Esophagus squamous epithelium (tissue), 5 donors: ENCODE results near the gene ANKRD11. TPM values are rescaled to one million over a fixed set of nuclear protein-coding genes. Genes with fewer than 3 reads are reported as not detected.
"Not testable (repeated sequence)": the region's sequence is repeated elsewhere in the genome, so short reads cannot be mapped to it uniquely, and the experiment has no call there.

Source experiments
- DNase-seq: peaks from one replicate; lab custom pipeline; 2025; lab: John Stamatoyannopoulos, UW
- H3K27ac ChIP-seq, 4 donors: fragments of 200-600 bp; sonication (generic); one replicate each; pipeline ENCODE4 v1.5.1; 2016 to 2019; ENCODE audit warnings: mild to moderate bottlenecking in 1 of 4
- H3K27me3 ChIP-seq, 4 donors: fragments of 200-600 bp; sonication (generic); 1 replicate in 3 of 4; 2 replicates in 1 of 4; pipeline versions ENCODE4 v1.5.1 to v1.6.0; 2017 to 2021; ENCODE audit warnings: antibody characterized with exemption in 1 of 4
- H3K36me3 ChIP-seq, 3 donors: fragments of 200-600 bp; sonication (generic); one replicate each; pipeline ENCODE4 v1.5.1; 2016 to 2019
- H3K4me1 ChIP-seq, 3 donors: fragments of 200-600 bp; sonication (generic); one replicate each; pipeline ENCODE4 v1.5.1; 2017 to 2019
- H3K4me3 ChIP-seq, 4 donors: fragments of 200-600 bp; sonication (generic); 1 replicate in 3 of 4; 2 replicates in 1 of 4; pipeline ENCODE4 v1.5.1; 2016 to 2019; ENCODE audit warnings: mild to moderate bottlenecking in 2 of 4, moderate library complexity in 1 of 4
- H3K9me3 ChIP-seq, 3 donors: fragments of 200-600 bp; sonication (generic); one replicate each; pipeline ENCODE4 v1.5.1; 2016 to 2019
- POLR2A ChIP-seq, 4 donors: fragments of 450-650 bp; IDR thresholded peaks; one replicate each; pipeline ENCODE4 v1.6.1; 2017; ENCODE audit warnings: antibody characterized with exemption in 4 of 4, mild to moderate bottlenecking in 4 of 4, moderate library complexity in 3 of 4
- WGBS, 2 donors: methylation state at CpG; one replicate each; pipeline ENCODE4 v1.1.5; 2018; 5-methylcytosine and 5-hydroxymethylcytosine counted together
- intact Hi-C: fragments of 100-400 bp; cut with DNase I; formaldehyde crosslinking; loops from one replicate; pipeline ENCODE4 v1.15.0; 2022
- total RNA-seq, 4 donors: library from RNA; depleted of rRNA; stranded (reverse); fragments of >200 nt; gene quantifications; one replicate each; pipeline ENCODE4 v1.1.0, GENCODE V29; 2016
- TF ChIP-seq, protein P1 (sequence below), 6 experiments: fragments of 450-650 bp in 4 of 6; fragments of 200-600 bp in 2 of 6; sonication (generic) in 2 of 6; IDR thresholded peaks; one replicate each; pipeline ENCODE4 v1.5.1; 2016 to 2019; ENCODE audit warnings: antibody characterized with exemption in 6 of 6, mild to moderate bottlenecking in 4 of 6, moderate library complexity in 4 of 6
- donor health status: DM: yes; HTN: yes; CAD: no.

Gene ANKRD11
- total RNA-seq, 4 donors from 2014 or later = 51.0 to 72.7 (median 66.9) TPM

DNA sequence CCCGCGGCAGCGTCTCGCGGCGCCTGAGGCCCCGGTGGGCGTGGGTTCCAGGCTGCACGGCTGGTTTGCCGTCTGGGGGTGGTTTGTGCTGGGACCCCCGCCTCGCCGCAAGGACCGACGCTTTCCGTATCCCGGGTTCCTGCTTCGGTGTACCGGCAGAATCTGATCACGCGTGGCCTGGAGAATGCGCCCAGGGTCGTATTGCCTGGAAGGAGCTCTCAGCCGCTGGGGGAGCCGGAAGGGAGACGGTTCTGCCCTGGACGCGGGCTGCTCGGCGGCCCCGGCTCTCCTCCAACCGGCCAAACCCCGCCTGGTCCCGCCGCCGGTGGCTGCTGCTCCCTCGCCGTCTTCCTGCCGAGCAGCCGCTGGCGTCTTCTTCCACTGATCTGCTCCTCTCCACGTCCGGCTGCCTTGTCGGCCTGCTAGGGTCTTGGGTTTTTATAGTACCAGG is 233.1 kb downstream of the ANKRD11 start:
- Histone ChIP-seq H3K27ac (peak overlapping the region in 1 of 4 donors; percentile 29), H3K36me3 (no peaks in the 10 kb centered on the region), H3K9me3 (no peaks in the 10 kb centered on the region), H3K4me3 (peak overlapping the region; percentile 25 to 70 (median 41)), H3K27me3 (peaks cover 0 to 25% (median 0%) of the 10 kb centered on the region in 4 donors), H3K4me1 (peaks cover 12 to 18% (median 12%) of the 10 kb centered on the region in 3 donors)
- 0% methylated on average over 4 of the region's 44 CpGs; no CpG with 5 or more reads in 1 of the 2 donors for WGBS, 2 donors
- no peak for DNase-seq
- intact Hi-C loops = no loop called here
- TF ChIP-seq POLR2A (IDR thresholded peaks at IDR 0.05) = no peak
- TF ChIP-seq, protein P1, sequence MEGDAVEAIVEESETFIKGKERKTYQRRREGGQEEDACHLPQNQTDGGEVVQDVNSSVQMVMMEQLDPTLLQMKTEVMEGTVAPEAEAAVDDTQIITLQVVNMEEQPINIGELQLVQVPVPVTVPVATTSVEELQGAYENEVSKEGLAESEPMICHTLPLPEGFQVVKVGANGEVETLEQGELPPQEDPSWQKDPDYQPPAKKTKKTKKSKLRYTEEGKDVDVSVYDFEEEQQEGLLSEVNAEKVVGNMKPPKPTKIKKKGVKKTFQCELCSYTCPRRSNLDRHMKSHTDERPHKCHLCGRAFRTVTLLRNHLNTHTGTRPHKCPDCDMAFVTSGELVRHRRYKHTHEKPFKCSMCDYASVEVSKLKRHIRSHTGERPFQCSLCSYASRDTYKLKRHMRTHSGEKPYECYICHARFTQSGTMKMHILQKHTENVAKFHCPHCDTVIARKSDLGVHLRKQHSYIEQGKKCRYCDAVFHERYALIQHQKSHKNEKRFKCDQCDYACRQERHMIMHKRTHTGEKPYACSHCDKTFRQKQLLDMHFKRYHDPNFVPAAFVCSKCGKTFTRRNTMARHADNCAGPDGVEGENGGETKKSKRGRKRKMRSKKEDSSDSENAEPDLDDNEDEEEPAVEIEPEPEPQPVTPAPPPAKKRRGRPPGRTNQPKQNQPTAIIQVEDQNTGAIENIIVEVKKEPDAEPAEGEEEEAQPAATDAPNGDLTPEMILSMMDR (IDR thresholded peaks at IDR 0.05) = no peak

DNA sequence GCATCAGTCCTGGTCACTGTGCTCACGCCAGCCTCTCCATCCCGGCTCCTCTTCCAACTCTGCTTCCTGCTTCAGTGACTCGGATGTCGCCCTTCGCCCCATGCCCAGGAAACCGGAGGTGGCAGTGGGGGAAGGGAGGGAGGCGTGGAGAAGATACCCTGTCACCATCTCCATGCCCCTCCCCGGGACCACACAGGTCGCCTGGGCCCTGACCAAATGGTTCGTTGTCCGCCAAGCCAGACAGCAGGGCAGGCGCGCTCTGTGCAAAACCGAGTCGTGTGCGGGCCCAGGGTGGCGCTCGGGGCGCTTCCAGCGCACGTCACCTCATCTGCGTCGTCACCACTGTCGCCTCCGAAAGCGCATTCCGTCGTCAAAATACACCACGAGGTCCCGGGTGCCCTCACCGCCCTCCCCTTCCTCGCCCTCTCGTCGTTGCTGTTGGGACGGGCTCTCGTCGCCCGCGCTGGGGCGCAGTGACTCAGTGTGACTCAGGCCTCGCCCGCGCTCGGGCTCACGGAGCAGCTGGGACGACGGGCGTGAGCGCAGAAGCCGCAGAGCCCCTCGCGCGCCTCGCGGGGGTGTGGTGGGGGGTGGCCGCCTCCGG is 233.6 kb downstream of the ANKRD11 start:
- Histone ChIP-seq H3K4me1 (peaks cover 12 to 18% (median 12%) of the 10 kb centered on the region in 3 donors), H3K36me3 (no peaks in the 10 kb centered on the region), H3K27ac (peak overlapping the region in 1 of 4 donors; percentile 29), H3K9me3 (no peaks in the 10 kb centered on the region), H3K4me3 (peak overlapping the region; percentile 25 to 70 (median 41)), H3K27me3 (peaks cover 0 to 25% (median 0%) of the 10 kb centered on the region in 4 donors)
- intact Hi-C loops = no loop called here
- 13 to 18% methylated on average over 6 to 25 of the region's 57 CpGs for WGBS, 2 donors
- no peak for DNase-seq
- no peak for TF ChIP-seq POLR2A (IDR thresholded peaks at IDR 0.05)
- TF ChIP-seq, protein P1 (IDR thresholded peaks at IDR 0.05) = no peak

DNA sequence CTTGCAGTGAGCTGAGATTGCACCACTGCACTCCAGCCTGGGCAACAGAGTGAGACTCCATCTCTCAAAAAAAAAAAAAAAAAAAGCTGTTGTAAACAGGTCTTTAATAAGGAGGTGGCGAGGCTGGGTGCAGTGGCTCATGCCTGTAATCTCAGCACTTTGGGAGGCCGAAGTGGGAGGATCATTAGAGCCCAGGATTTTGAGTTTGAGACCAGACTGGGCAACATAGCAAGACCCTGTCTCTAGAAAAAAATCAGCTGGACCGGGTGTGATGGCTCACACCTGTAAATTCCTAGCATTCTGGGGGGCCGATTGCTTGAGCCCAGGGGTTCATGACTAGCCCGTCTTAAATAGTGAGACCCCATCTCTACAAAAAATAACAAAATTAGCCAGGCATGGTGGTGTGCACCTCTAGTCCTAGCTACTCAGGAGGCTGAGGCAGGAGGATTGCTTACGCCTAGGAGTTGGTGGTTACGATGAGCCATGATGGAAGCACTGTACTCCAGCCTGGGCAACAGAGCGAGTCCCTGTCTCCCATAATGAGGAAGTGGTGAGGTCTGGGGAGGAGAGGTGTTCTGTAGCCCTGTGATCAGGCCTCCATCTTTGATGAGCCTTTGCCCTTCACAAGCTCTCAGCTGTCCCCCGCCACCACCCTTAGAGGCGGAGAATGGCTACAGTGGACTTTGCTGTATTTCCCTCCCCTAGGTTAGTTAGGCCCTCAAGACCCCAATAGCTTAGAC is 236.6 kb downstream of the ANKRD11 start:
- Histone ChIP-seq H3K4me3 (no peak overlapping the region), H3K36me3 (no peaks in the 10 kb centered on the region), H3K4me1 (peaks cover 12 to 18% (median 12%) of the 10 kb centered on the region in 3 donors), H3K27me3 (peaks cover 0 to 25% (median 0%) of the 10 kb centered on the region in 4 donors), H3K27ac (no peak overlapping the region), H3K9me3 (no peaks in the 10 kb centered on the region)
- no peak for DNase-seq
- WGBS, 2 donors = 87 to 91% methylated on average over 7 to 10 of the region's 10 CpGs
- TF ChIP-seq POLR2A (IDR thresholded peaks at IDR 0.05) = no peak
- TF ChIP-seq, protein P1 (IDR thresholded peaks at IDR 0.05) = no peak
- intact Hi-C loops = no loop called here

DNA sequence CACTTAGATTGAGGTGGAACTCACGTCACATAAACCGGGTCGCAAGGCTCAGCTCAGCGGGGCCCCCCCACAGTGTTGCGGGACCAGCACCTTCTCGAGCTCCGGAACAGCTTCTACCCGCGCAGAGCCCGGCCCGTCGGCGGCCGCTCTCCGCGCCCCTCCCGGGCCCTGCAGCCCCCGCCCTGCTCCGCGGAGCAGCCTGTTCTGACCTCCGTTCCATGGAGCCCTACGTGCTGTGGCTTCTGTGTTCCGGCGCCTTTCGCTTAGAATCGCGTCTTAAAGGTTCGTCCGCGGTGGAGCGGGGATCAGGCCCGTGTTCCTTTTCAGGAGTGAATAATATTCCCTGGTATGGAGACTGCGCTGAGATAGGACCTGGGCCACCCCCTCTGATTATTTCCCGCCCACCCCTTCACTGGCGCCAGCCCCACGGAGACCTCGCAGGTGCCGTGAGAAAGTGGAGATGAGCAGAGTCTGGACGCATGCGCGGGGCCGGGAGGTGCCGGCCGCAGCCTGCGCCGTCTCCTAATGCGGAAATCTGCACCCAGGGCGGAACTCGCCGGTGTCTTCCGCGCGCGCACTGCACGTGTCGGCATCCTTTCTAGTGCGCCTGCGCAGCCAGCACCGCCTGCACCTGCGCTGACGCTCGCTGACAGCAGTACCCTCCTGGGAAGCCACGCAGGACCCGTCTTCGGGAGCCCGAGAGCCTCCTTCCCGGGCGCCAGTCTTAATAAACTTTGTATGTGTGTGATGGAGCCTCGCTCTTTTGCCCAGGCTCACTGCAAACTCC is 242.0 kb downstream of the ANKRD11 start:
- intact Hi-C loops = no loop called here
- Histone ChIP-seq H3K36me3 (no peaks in the 10 kb centered on the region), H3K9me3 (no peaks in the 10 kb centered on the region), H3K4me3 (peak overlapping the region in 3 of 4 donors; percentile 48 to 70 (median 58)), H3K27me3 (no peaks in the 10 kb centered on the region), H3K4me1 (peaks cover 5 to 20% (median 8%) of the 10 kb centered on the region in 3 donors), H3K27ac (peak overlapping the region in 1 of 4 donors; percentile 51)
- WGBS, 2 donors = 81 to 91% methylated on average over 22 to 38 of the region's 69 CpGs
- DNase-seq = no peak
- TF ChIP-seq, protein P1 (IDR thresholded peaks at IDR 0.05) = no peak
- TF ChIP-seq POLR2A (IDR thresholded peaks at IDR 0.05) = no peak

DNA sequence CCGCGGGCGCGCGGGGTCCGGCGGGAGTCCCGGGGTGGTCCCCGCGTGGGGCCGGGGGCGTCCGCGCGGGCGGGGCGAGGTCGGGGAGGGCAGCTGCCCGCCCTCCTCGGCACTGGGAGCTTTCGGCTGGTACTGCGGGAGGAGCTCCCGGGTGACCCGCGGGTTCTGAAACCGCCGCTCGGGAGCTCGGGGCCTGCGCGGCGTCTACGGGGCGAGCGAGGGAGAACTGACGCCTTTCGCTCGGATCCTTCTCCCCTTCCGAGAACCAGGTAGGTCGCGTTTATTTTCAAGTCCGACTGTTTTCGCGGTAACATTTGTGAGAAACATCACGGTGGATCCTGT is 242.7 kb downstream of the ANKRD11 start:
- H3K27me3 ChIP-seq, intact Hi-C loops, H3K36me3 ChIP-seq, H3K9me3 ChIP-seq, DNase-seq: not testable (repeated sequence)
- Histone ChIP-seq H3K4me1 (peaks cover 5 to 20% (median 8%) of the 10 kb centered on the region in 3 donors), H3K27ac (peak overlapping the region in 3 of 4 donors; percentile 24 to 55 (median 51)), H3K4me3 (peak overlapping the region; percentile 21 to 70 (median 53))
- WGBS, 2 donors = no CpG with 5 or more reads among the region's 45 CpGs
